SIG-M5 treated with dmso at 0.1 percent for 504 hours (cell line): ENCODE data around the gene STUM.

Experiments
- DNase-seq: peaks from one replicate; lab custom pipeline; 2025; ENCODE audit not compliant: unreplicated experiment; lab: John Stamatoyannopoulos, UW

STUM gene

GRCh38 chr1:226649244-226649643 lies 100.7 kb downstream of the STUM start:
- DNase-seq, result no peak

GRCh38 chr1:226649780-226650179 lies 101.2 kb downstream of the STUM start:
- DNase-seq, result peak; percentile 17

- no peak for DNase-seq
Measured at GRCh38 chr1:226650236-226650841, 101.8 kb downstream of the STUM start.

- no peak for DNase-seq
Measured at GRCh38 chr1:226651041-226651731, 102.6 kb downstream of the STUM start.

GRCh38 chr1:226651732-226652105 lies 103.2 kb downstream of the STUM start:
- DNase-seq, result no peak

- DNase-seq, result no peak
Measured at GRCh38 chr1:226652613-226653012, 104.0 kb downstream of the STUM start.

GRCh38 chr1:226653311-226653921 lies 104.9 kb downstream of the STUM start:
- DNase-seq, result no peak

- no peak for DNase-seq
Measured at GRCh38 chr1:226654046-226654667, 105.6 kb downstream of the STUM start.

- DNase-seq, result no peak
Measured at GRCh38 chr1:226654668-226655055, 106.1 kb downstream of the STUM start.

- DNase-seq, result no peak
Measured at GRCh38 chr1:226655251-226656163, 106.9 kb downstream of the STUM start.

- DNase-seq, result no peak
Measured at GRCh38 chr1:226656201-226656600, 107.6 kb downstream of the STUM start.

GRCh38 chr1:226656601-226657277 lies 108.2 kb downstream of the STUM start:
- no peak for DNase-seq

- DNase-seq, result no peak
Measured at GRCh38 chr1:226657895-226658545, 109.5 kb downstream of the STUM start.

- no peak for DNase-seq
Measured at GRCh38 chr1:226658546-226659125, 110.1 kb downstream of the STUM start.
